ENCODE data around the gene ST8SIA1.

The ST8SIA1 gene

GRCh38 chr12:22366181-22366580, 31.7 kb upstream of the ST8SIA1 start:
- Histone ChIP-seq H3K9me3 (no peaks in the 10 kb centered on the region), H3K27me3 (no peaks in the 10 kb centered on the region), H3K36me3 (no peaks in the 10 kb centered on the region), H3K4me3 (ENCODE audit: low read depth, low read length) (no peak overlapping the region), H3K4me1 (no peaks in the 10 kb centered on the region)
- DNase-seq: no peak
- no peak for TF ChIP-seq CTCF (IDR thresholded peaks at IDR 0.05; ENCODE audit: low read depth, low read length)

- Histone ChIP-seq H3K27me3 (no peaks in the 10 kb centered on the region), H3K9me3 (no peaks in the 10 kb centered on the region), H3K4me3 (ENCODE audit: low read depth, low read length) (no peak overlapping the region), H3K4me1 (no peaks in the 10 kb centered on the region), H3K36me3 (no peaks in the 10 kb centered on the region)
- DNase-seq: no peak
- no peak for TF ChIP-seq CTCF (IDR thresholded peaks at IDR 0.05; ENCODE audit: low read depth, low read length)
Observed at GRCh38 chr12:22361785-22362184, 27.3 kb upstream of the ST8SIA1 start.

GRCh38 chr12:22360774-22361173, 26.3 kb upstream of the ST8SIA1 start:
- Histone ChIP-seq H3K4me3 (ENCODE audit: low read depth, low read length) (no peak overlapping the region), H3K9me3 (no peaks in the 10 kb centered on the region), H3K4me1 (no peaks in the 10 kb centered on the region), H3K27me3 (no peaks in the 10 kb centered on the region), H3K36me3 (no peaks in the 10 kb centered on the region)
- no peak for DNase-seq
- no peak for TF ChIP-seq CTCF (IDR thresholded peaks at IDR 0.05; ENCODE audit: low read depth, low read length)

- DNase-seq: no peak
- TF ChIP-seq CTCF (IDR thresholded peaks at IDR 0.05; ENCODE audit: low read depth, low read length): no peak
- Histone ChIP-seq H3K27me3 (no peaks in the 10 kb centered on the region), H3K9me3 (no peaks in the 10 kb centered on the region), H3K4me3 (ENCODE audit: low read depth, low read length) (no peak overlapping the region), H3K36me3 (no peaks in the 10 kb centered on the region), H3K4me1 (no peaks in the 10 kb centered on the region)
Observed at GRCh38 chr12:22357531-22357930, 23.0 kb upstream of the ST8SIA1 start.

- DNase-seq: no peak
- Histone ChIP-seq H3K9me3 (no peaks in the 10 kb centered on the region), H3K36me3 (no peaks in the 10 kb centered on the region), H3K4me3 (ENCODE audit: low read depth, low read length) (no peak overlapping the region), H3K4me1 (no peaks in the 10 kb centered on the region), H3K27me3 (no peaks in the 10 kb centered on the region)
- TF ChIP-seq CTCF (IDR thresholded peaks at IDR 0.05; ENCODE audit: low read depth, low read length): no peak
Observed at GRCh38 chr12:22356231-22356630, 21.7 kb upstream of the ST8SIA1 start.

GRCh38 chr12:22355011-22355580, 20.6 kb upstream of the ST8SIA1 start:
- no peaks in the 10 kb centered on the region for H3K4me1 ChIP-seq
- no peaks in the 10 kb centered on the region for H3K9me3 ChIP-seq
- no peak for DNase-seq
- H3K4me3 ChIP-seq (ENCODE audit: low read depth, low read length): no peak overlapping the region
- H3K36me3 ChIP-seq: no peaks in the 10 kb centered on the region
- no peak for TF ChIP-seq CTCF (IDR thresholded peaks at IDR 0.05; ENCODE audit: low read depth, low read length)
- no peaks in the 10 kb centered on the region for H3K27me3 ChIP-seq

Data from BE2C (cell line).